Sigmoid colon (tissue), 7 donors: ENCODE results near the gene CATSPER1. TPM values are rescaled to one million over a fixed set of nuclear protein-coding genes. Genes with fewer than 3 reads are reported as not detected.

Experiments used
- DNase-seq: peaks from one replicate; pipeline ENCODE4 v3.0.0-alpha.2; 2019
- H3K27ac ChIP-seq, 4 donors: fragments of 200-600 bp; sonication (generic); one replicate each; pipeline ENCODE4 v1.5.1; 2016 to 2019; ENCODE audit warnings: mild to moderate bottlenecking in 1 of 4
- H3K27me3 ChIP-seq, 3 donors: fragments of 200-600 bp; sonication (generic); one replicate each; pipeline ENCODE4 v1.5.1; 2019; ENCODE audit warnings: mild to moderate bottlenecking in 1 of 3
- H3K36me3 ChIP-seq, 4 donors: fragments of 200-600 bp; sonication (generic); one replicate each; pipeline ENCODE4 v1.5.1; 2016 to 2019
- H3K4me1 ChIP-seq, 4 donors: fragments of 200-600 bp; sonication (generic); one replicate each; pipeline ENCODE4 v1.5.1; 2017 to 2019
- H3K4me3 ChIP-seq, 4 donors: fragments of 200-600 bp; sonication (generic); one replicate each; pipeline ENCODE4 v1.5.1; 2017 to 2019; ENCODE audit warnings: mild to moderate bottlenecking in 2 of 4, moderate library complexity in 1 of 4
- H3K9me3 ChIP-seq, 4 donors: fragments of 200-600 bp in 3 of 4; sonication (generic) in 3 of 4; one replicate each; pipeline versions ENCODE4 v1.5.1 to v1.6.1; 2013 to 2019
- EP300 ChIP-seq, 4 donors: sonication (generic); formaldehyde crosslinking; IDR thresholded peaks; one replicate each; pipeline ENCODE4 v1.6.1; 2017; ENCODE audit warnings: antibody characterized with exemption in 4 of 4
- POLR2A ChIP-seq, 2 donors: fragments of 450-650 bp; IDR thresholded peaks; one replicate each; pipeline ENCODE4 v1.6.1; 2016; ENCODE audit warnings: antibody characterized with exemption in 2 of 2, mild to moderate bottlenecking in 2 of 2, moderate library complexity in 2 of 2
- POLR2AphosphoS5 ChIP-seq, 4 donors: sonication (generic); formaldehyde crosslinking; IDR thresholded peaks; one replicate each; pipeline ENCODE4 v1.6.1; 2017; ENCODE audit warnings: antibody characterized with exemption in 4 of 4
- WGBS, 2 donors: extraction: QIAGEN DNeasy Blood & Tissue Kit; methylation state at CpG; one replicate each; pipeline ENCODE4 v1.1.7; 2013; 5-methylcytosine and 5-hydroxymethylcytosine counted together
- intact Hi-C: fragments of 100-400 bp; cut with DNase I; formaldehyde crosslinking; loops from one replicate; pipeline ENCODE4 v1.15.1; 2023
- polyA plus RNA-seq, 3 donors: library from polyadenylated mRNA; stranded (reverse); fragments of 200-250 nt; gene quantifications; one replicate each; pipeline ENCODE4 v1.2.3, GENCODE V29; 2013
- total RNA-seq, 4 donors: library from RNA; depleted of rRNA; stranded (reverse); fragments of >200 nt; gene quantifications; one replicate each; pipeline ENCODE4 v1.1.0, GENCODE V29; 2016
- TF ChIP-seq, protein P1 (sequence below), 4 experiments: fragments of 450-650 bp in 3 of 4; fragments of 200-600 bp in 1 of 4; IDR thresholded peaks; one replicate each; pipeline ENCODE4 v1.5.1; 2016 to 2019; ENCODE audit warnings: antibody characterized with exemption in 4 of 4, mild to moderate bottlenecking in 3 of 4, moderate library complexity in 2 of 4
- donor health status: healthy with polysubstance abuse.
- donor health status: Bipolar disorder and iron deficiency.
- donor health status: healthy.

The CATSPER1 gene
- total and polyA plus RNA-seq, 7 donors: 0.06 TPM; not detected in 6

DNA sequence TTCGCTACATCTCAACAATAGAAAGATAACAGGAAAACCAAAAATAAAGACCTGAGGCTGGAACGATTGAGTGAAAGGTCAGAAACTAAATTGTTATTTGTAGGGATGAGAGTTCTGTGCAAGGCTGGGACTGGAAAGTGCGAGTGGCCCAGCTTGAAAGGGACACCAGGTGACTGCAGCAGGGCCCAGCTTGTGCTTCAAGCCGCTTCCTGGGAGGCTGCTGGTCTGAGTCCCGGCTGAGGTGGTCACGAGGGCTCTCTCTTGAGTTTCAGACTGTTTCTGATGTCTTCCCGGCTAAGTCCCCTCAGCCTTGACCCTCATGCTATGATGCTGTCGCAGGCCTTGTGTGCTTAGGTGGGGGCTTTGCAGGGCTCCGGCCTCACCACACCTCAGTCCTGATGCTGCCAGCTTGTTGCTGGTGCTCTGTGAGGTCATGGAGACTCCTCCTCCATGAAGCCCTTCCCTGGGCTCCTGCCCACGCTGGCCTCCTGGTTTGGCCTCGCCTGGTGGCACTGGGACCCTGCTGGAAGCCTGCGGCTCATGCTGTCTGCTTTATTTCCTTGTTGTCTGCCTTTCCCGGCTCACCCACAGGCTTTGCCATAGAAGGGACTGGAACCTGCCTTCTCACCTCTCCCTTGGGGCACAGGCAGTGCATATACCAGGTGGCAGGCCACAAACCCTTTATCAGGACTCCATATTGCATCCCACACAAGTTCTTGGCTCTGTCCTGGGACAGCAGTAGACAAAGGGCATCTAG lies 20.0 kb downstream of the CATSPER1 start:
- Histone ChIP-seq H3K27me3 (peaks cover 0 to under 1% (median under 1%) of the 10 kb centered on the region in 3 donors), H3K27ac (no peak overlapping the region), H3K4me1 (peaks cover 0 to 12% (median 9%) of the 10 kb centered on the region in 4 donors), H3K4me3 (no peak overlapping the region), H3K9me3 (no peaks in the 10 kb centered on the region), H3K36me3 (peaks cover 5 to 22% (median 6%) of the 10 kb centered on the region in 4 donors)
- 89 to 91% methylated on average over 13 of the region's 13 CpGs for WGBS, 2 donors
- intact Hi-C loops: no loop called here
- no peak for DNase-seq
- TF ChIP-seq POLR2AphosphoS5 (IDR thresholded peaks at IDR 0.05): no peak
- no peak for TF ChIP-seq EP300 (IDR thresholded peaks at IDR 0.05)
- TF ChIP-seq POLR2A (IDR thresholded peaks at IDR 0.05): no peak
- TF ChIP-seq, protein P1, sequence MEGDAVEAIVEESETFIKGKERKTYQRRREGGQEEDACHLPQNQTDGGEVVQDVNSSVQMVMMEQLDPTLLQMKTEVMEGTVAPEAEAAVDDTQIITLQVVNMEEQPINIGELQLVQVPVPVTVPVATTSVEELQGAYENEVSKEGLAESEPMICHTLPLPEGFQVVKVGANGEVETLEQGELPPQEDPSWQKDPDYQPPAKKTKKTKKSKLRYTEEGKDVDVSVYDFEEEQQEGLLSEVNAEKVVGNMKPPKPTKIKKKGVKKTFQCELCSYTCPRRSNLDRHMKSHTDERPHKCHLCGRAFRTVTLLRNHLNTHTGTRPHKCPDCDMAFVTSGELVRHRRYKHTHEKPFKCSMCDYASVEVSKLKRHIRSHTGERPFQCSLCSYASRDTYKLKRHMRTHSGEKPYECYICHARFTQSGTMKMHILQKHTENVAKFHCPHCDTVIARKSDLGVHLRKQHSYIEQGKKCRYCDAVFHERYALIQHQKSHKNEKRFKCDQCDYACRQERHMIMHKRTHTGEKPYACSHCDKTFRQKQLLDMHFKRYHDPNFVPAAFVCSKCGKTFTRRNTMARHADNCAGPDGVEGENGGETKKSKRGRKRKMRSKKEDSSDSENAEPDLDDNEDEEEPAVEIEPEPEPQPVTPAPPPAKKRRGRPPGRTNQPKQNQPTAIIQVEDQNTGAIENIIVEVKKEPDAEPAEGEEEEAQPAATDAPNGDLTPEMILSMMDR (IDR thresholded peaks at IDR 0.05): no peak

- Histone ChIP-seq H3K27ac (no peak overlapping the region), H3K9me3 (no peaks in the 10 kb centered on the region), H3K4me3 (no peak overlapping the region), H3K36me3 (peaks cover 17 to 35% (median 17%) of the 10 kb centered on the region in 4 donors), H3K4me1 (peaks cover 0 to 30% (median 26%) of the 10 kb centered on the region in 4 donors), H3K27me3 (no peaks in the 10 kb centered on the region)
- no peak for DNase-seq
- no peak for TF ChIP-seq POLR2A (IDR thresholded peaks at IDR 0.05)
- no peak for TF ChIP-seq EP300 (IDR thresholded peaks at IDR 0.05)
- TF ChIP-seq, protein P1 (IDR thresholded peaks at IDR 0.05): no peak
- no peak for TF ChIP-seq POLR2AphosphoS5 (IDR thresholded peaks at IDR 0.05)
- intact Hi-C loops: loop anchor here (5.0 kb wide), 2 partner anchors 48 to 117 kb away; partner anchors contain the start of genes FIBP and SF3B2
- WGBS, 2 donors: 72 to 89% methylated on average over 4 of the region's 4 CpGs
These were observed 22.1 kb downstream of the CATSPER1 start for GRCh38 chr11:66004186-66004585.

DNA sequence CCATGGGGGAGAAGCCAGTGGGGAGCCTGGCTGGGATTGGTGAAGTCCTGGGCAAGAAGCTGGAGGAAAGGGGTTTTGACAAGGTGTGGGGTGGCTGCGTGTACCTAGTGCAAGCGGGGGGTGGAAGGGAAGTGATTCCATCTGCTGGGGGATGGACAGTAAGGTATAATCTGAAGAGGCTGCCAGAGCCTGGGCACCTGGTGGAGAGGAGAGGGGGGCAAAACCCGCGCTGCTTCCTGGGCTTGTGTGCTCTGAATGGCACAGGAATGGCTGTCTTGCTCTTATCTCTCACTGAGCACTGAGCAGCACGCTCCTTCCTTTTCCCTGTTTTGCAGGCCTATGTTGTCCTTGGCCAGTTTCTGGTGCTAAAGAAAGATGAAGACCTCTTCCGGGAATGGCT lies 23.0 kb downstream of the CATSPER1 start:
- Histone ChIP-seq H3K36me3 (peaks cover 26 to 44% (median 26%) of the 10 kb centered on the region in 4 donors), H3K27me3 (no peaks in the 10 kb centered on the region), H3K27ac (peak overlapping the region; percentile 86 to 94 (median 92)), H3K9me3 (no peaks in the 10 kb centered on the region), H3K4me3 (peak overlapping the region; percentile 66 to 85 (median 72)), H3K4me1 (peaks cover 0 to 31% (median 26%) of the 10 kb centered on the region in 4 donors)
- TF ChIP-seq, protein P1 (IDR thresholded peaks at IDR 0.05): no peak
- TF ChIP-seq POLR2AphosphoS5 (IDR thresholded peaks at IDR 0.05): no peak
- TF ChIP-seq POLR2A (IDR thresholded peaks at IDR 0.05): no peak
- no peak for TF ChIP-seq EP300 (IDR thresholded peaks at IDR 0.05)
- no peak for DNase-seq
- 48 to 80% methylated on average over 6 of the region's 6 CpGs for WGBS, 2 donors
- intact Hi-C loops: loop anchor here (5.0 kb wide), 2 partner anchors 49 to 116 kb away; partner anchors contain the start of genes FIBP and SF3B2

DNA sequence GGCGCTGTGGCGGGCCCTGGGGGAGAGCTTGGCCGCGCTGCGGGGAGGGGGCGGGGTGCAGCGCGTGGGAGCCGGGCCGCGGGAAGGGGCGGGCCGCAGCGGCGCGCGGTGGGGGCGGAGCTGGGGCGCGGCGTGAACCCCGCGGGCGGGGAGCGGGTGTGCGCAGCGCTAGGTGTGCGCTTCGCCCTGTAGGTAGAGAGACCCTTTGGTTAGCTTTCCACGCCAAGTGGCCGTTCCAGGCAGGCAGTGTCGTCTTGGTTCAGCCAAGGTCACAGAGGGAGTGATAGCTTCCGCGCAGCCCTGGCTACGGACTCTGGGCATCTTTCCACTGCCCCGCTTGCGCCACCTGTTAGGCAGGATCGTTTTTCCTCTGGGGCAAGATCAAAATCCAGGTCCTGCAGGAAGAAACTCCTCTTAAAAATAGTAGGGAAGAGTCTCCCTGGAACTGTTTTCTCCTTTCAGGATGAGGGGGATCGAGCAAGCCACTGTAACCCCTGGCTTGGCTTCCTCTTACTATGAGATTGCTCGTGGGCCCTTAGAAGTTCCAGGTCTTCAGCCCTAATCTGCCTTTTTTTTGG lies 23.5 kb downstream of the CATSPER1 start:
- H3K27me3 ChIP-seq: no peaks in the 10 kb centered on the region
- peaks cover 0 to 31% (median 26%) of the 10 kb centered on the region in 4 donors for H3K4me1 ChIP-seq
- 0 to 1% methylated on average over 40 of the region's 40 CpGs for WGBS, 2 donors
- DNase-seq: peak; percentile 82
- H3K27ac ChIP-seq: peak overlapping the region; percentile 86 to 94 (median 92)
- no peaks in the 10 kb centered on the region for H3K9me3 ChIP-seq
- intact Hi-C loops: loop anchor here (1.0 to 5.0 kb wide), 3 partner anchors 41 to 115 kb away; partner anchors contain the start of genes FIBP, SART1 and SF3B2
- H3K36me3 ChIP-seq: peaks cover 26 to 50% (median 31%) of the 10 kb centered on the region in 4 donors
- TF ChIP-seq, protein P1 (IDR thresholded peaks at IDR 0.05): no peak
- TF ChIP-seq POLR2AphosphoS5 (IDR thresholded peaks at IDR 0.05): peak in 2 of 4 donors; percentile 4 to 32
- peak overlapping the region; percentile 66 to 85 (median 72) for H3K4me3 ChIP-seq
